Lower lobe of right lung (tissue), 2 donors: Measurements from ENCODE around the gene VMP1. TPM values are rescaled to one million over a fixed set of nuclear protein-coding genes. Genes with fewer than 3 reads are reported as not detected.
A peak's percentile ranks its signal among the peaks of the same experiment; 100 is the strongest.

Experiments
- ATAC-seq, 2 donors: fragments of 200-7000 bp; cut with Tn5 transposase; one replicate each; pipeline ENCODE4 v1.9.1; 2020 to 2022; ENCODE audit warnings: mild to moderate bottlenecking in 2 of 2, moderate library complexity in 2 of 2
- DNase-seq: peaks from one replicate; pipeline ENCODE4 v3.0.0-alpha.2; 2020
- H3K27ac ChIP-seq: fragments of 200-600 bp; one replicate; pipeline ENCODE4 v1.8.0; 2022
- H3K27me3 ChIP-seq: fragments of 200-600 bp; one replicate; pipeline ENCODE4 v1.8.0; 2022; ENCODE audit warnings: low read depth
- H3K36me3 ChIP-seq: fragments of 200-600 bp; one replicate; pipeline ENCODE4 v1.8.0; 2022; ENCODE audit warnings: mild to moderate bottlenecking
- H3K4me1 ChIP-seq: fragments of 200-600 bp; one replicate; pipeline ENCODE4 v1.8.0; 2022
- H3K4me3 ChIP-seq: fragments of 200-600 bp; one replicate; pipeline ENCODE4 v1.8.0; 2022; ENCODE audit warnings: mild to moderate bottlenecking
- H3K9me3 ChIP-seq: fragments of 200-600 bp; one replicate; pipeline ENCODE4 v1.8.0; 2022
- CTCF ChIP-seq: fragments of 200-600 bp; IDR thresholded peaks from one replicate; pipeline ENCODE4 v1.8.0; 2022; ENCODE audit warnings: antibody characterized with exemption, mild to moderate bottlenecking
- intact Hi-C: fragments of 100-400 bp; cut with DNase I; formaldehyde crosslinking; loops from one replicate; pipeline ENCODE4 v1.11.0; 2022
- total RNA-seq: library from RNA; stranded (reverse); fragmentation: NEBNext Ultra II Directional; extraction: Animal tissue kit (Norgen Biotek cat#: 25700); gene quantifications from one replicate; pipeline ENCODE4 v1.2.1, GENCODE V29; 2021
- donor health status: DM: no; HTN: yes; CAD: no; lungs with severe emphysema.

The VMP1 gene
- total RNA-seq, 1 donor from 2014 or later, result 176 TPM

- ATAC-seq, result peak; percentile 11 to 33
- peaks cover 73% of the 10 kb centered on the region for H3K4me1 ChIP-seq
- H3K27me3 ChIP-seq, result no peaks in the 10 kb centered on the region
- peak overlapping the region; percentile 97 for H3K27ac ChIP-seq
- DNase-seq, result peak; percentile 56
- intact Hi-C loops, result no loop called here
- H3K4me3 ChIP-seq, result peak overlapping the region; percentile 71
- H3K36me3 ChIP-seq, result peaks cover 16% of the 10 kb centered on the region
- no peaks in the 10 kb centered on the region for H3K9me3 ChIP-seq
- TF ChIP-seq CTCF, result no peak
Measured at GRCh38 chr17:59842901-59843652, 135.6 kb downstream of the VMP1 start.

- DNase-seq (no peak), ATAC-seq (no peak)
- TF ChIP-seq CTCF, result no peak
- Histone ChIP-seq H3K36me3 (peaks cover 11% of the 10 kb centered on the region), H3K4me1 (peaks cover 86% of the 10 kb centered on the region), H3K4me3 (no peak overlapping the region), H3K9me3 (no peaks in the 10 kb centered on the region), H3K27ac (peak overlapping the region; percentile 84), H3K27me3 (no peaks in the 10 kb centered on the region)
- intact Hi-C loops, result no loop called here
Measured at GRCh38 chr17:59844884-59845594, 137.6 kb downstream of the VMP1 start.

GRCh38 chr17:59845595-59846393 is 138.3 kb downstream of the VMP1 start:
- no peaks in the 10 kb centered on the region for H3K9me3 ChIP-seq
- peak overlapping the region; percentile 1 for H3K4me3 ChIP-seq
- no peak for TF ChIP-seq CTCF
- H3K36me3 ChIP-seq, result peaks cover 4% of the 10 kb centered on the region
- DNase-seq (peak; percentile 55), ATAC-seq (peak; percentile 58 to 60)
- intact Hi-C loops, result no loop called here
- peak overlapping the region; percentile 84 for H3K27ac ChIP-seq
- no peaks in the 10 kb centered on the region for H3K27me3 ChIP-seq
- peaks cover 79% of the 10 kb centered on the region for H3K4me1 ChIP-seq

GRCh38 chr17:59846394-59847165 is 139.1 kb downstream of the VMP1 start:
- H3K9me3 ChIP-seq, result no peaks in the 10 kb centered on the region
- peak; percentile 55 to 65 for ATAC-seq
- peak overlapping the region; percentile 84 for H3K27ac ChIP-seq
- intact Hi-C loops, result no loop called here
- peaks cover 81% of the 10 kb centered on the region for H3K4me1 ChIP-seq
- no peak for DNase-seq
- peak overlapping the region; percentile 1 for H3K4me3 ChIP-seq
- peaks cover 4% of the 10 kb centered on the region for H3K36me3 ChIP-seq
- TF ChIP-seq CTCF, result no peak
- no peaks in the 10 kb centered on the region for H3K27me3 ChIP-seq

GRCh38 chr17:59848385-59848668 is 140.9 kb downstream of the VMP1 start:
- ATAC-seq, result no peak
- DNase-seq, result no peak
- Histone ChIP-seq H3K36me3 (no peaks in the 10 kb centered on the region), H3K4me1 (peaks cover 81% of the 10 kb centered on the region), H3K27ac (peak overlapping the region; percentile 84), H3K9me3 (no peaks in the 10 kb centered on the region), H3K27me3 (no peaks in the 10 kb centered on the region), H3K4me3 (no peak overlapping the region)
- no peak for TF ChIP-seq CTCF
- intact Hi-C loops, result no loop called here
